ENCODE results near the gene ATP8B4. TPM values are rescaled to one million over a fixed set of nuclear protein-coding genes. Genes with fewer than 3 reads are reported as not detected.

The ATP8B4 gene
- total and polyA plus RNA-seq, 4 donors: 3.6 to 37.1 (median 6.3) TPM

DNA sequence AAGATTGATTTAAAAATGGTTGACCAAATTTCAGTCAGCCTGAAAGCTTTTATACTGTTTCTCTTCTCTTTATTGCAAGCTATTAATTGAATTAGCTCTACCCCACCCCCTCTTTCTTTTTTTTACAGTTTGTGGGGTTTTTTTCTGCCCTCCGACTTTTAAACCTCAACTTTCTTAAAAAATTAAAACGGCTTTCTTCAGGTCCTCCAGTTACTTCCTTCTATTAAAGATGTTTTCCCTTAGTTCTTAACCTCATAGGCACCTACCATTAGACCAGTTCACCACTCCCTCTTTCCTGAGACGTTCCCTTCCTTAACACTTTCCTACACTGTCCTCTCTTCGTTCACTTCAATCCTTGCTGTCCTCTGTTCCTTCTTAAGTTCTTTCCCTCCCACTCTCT lies 52.4 kb downstream of the ATP8B4 start:
- Histone ChIP-seq H3K4me3 (ENCODE audit: low read depth, low read length) (no peak overlapping the region), H3K9me3 (ENCODE audit: control insufficient read depth, insufficient read depth, low read length) (no peaks in the 10 kb centered on the region), H3K36me3 (ENCODE audit: control insufficient read depth, insufficient read depth, low read length) (no peaks in the 10 kb centered on the region), H3K27me3 (ENCODE audit: control insufficient read depth, insufficient read depth, low read length) (no peaks in the 10 kb centered on the region), H3K27ac (ENCODE audit: low read depth, low read length) (no peak overlapping the region), H3K4me1 (ENCODE audit: control insufficient read depth, insufficient read depth, low read length) (no peaks in the 10 kb centered on the region)
- 71% methylated on average over 4 of the region's 4 CpGs for WGBS (ENCODE audit: insufficient coverage)
- DNase-seq (ENCODE audit: low read depth in 4 of 6, low spot score in 6 of 6): no peak

DNA sequence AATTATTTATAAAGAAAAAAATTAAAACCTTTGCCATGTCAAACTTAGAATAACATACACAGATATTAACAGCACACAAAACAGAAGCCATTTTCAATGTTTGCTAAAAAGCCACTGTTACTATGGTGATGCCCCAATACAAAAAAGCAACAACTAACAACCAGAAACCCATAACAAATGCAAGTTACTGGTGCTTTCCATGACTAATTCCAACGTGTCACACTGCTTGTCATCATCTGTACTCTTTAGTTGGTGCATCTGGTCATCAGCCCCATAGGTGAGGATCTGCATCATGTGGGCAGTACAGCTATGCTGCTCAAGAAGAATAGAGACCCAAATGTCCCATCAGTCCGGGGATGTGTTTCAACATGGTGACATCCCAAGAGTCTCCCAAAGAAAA lies 52.8 kb downstream of the ATP8B4 start:
- Histone ChIP-seq H3K36me3 (ENCODE audit: control insufficient read depth, insufficient read depth, low read length) (no peaks in the 10 kb centered on the region), H3K9me3 (ENCODE audit: control insufficient read depth, insufficient read depth, low read length) (no peaks in the 10 kb centered on the region), H3K27ac (ENCODE audit: low read depth, low read length) (no peak overlapping the region), H3K27me3 (ENCODE audit: control insufficient read depth, insufficient read depth, low read length) (no peaks in the 10 kb centered on the region), H3K4me1 (ENCODE audit: control insufficient read depth, insufficient read depth, low read length) (no peaks in the 10 kb centered on the region), H3K4me3 (ENCODE audit: low read depth, low read length) (no peak overlapping the region)
- DNase-seq (ENCODE audit: low read depth in 4 of 6, low spot score in 6 of 6): no peak
- WGBS (ENCODE audit: insufficient coverage): 0% methylated on average over 1 of the region's 2 CpGs

DNA sequence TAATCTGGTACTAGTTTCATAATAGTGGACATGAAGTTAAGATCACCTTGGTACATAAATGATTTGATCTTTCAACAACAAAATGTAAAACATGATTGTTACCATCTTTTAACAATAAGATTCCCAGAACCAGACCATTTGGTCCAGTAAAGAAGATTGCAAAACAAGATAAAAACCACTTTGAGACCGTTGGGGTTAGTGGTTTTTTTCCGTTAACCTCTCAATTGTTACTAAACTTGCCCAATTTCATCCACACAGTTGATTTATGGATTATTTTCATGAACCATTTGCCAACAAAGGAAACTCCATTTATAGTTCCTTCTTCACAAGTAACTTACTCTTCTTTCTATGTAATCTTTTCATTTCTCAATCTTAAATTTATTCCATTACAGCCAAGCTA lies 53.8 kb downstream of the ATP8B4 start:
- no peak overlapping the region for H3K4me3 ChIP-seq (ENCODE audit: low read depth, low read length)
- 100% methylated on average over 1 of the region's 2 CpGs for WGBS (ENCODE audit: insufficient coverage)
- no peak overlapping the region for H3K27ac ChIP-seq (ENCODE audit: low read depth, low read length)
- no peaks in the 10 kb centered on the region for H3K27me3 ChIP-seq (ENCODE audit: control insufficient read depth, insufficient read depth, low read length)
- no peaks in the 10 kb centered on the region for H3K36me3 ChIP-seq (ENCODE audit: control insufficient read depth, insufficient read depth, low read length)
- H3K9me3 ChIP-seq (ENCODE audit: control insufficient read depth, insufficient read depth, low read length): no peaks in the 10 kb centered on the region
- no peaks in the 10 kb centered on the region for H3K4me1 ChIP-seq (ENCODE audit: control insufficient read depth, insufficient read depth, low read length)
- DNase-seq (ENCODE audit: low read depth in 4 of 6, low spot score in 6 of 6): no peak

DNA sequence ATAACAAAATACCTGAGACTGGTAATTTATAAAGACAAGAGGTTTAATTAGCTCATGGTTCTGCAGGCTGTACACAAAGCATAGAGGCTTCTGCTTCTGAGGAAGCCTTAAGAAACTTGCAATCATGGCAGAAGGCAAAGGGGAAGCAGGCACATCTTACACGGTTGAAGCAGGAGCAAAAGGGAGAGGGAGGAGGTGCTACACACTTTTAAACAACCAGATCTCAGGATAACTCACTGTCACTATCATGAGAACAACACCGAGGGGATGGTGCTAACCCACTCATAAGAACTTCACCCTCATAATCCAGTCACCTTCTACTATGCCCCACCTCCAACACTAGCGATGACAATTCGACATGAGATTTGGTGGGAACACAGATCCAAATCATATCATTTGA lies 54.4 kb downstream of the ATP8B4 start:
- H3K36me3 ChIP-seq (ENCODE audit: control insufficient read depth, insufficient read depth, low read length): no peaks in the 10 kb centered on the region

DNA sequence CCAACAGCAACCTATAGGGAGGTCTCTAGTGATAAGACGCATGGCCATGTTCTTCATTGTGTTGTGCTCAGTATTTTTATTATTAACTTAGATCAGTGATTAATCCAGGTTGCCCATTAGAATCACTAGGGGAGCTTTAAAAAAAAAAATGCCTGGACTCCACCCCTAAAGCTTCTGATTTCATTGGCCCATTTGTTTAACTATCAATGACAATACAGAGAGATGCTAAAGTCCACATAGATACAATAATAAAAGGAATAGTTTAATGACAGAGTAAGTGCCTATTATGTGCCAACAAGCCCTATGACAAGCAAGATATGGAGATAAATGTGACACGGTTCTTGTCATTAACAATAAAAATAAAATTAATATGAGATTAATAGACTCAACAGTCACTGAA lies 55.8 kb downstream of the ATP8B4 start:
- Histone ChIP-seq H3K36me3 (ENCODE audit: control insufficient read depth, insufficient read depth, low read length) (no peaks in the 10 kb centered on the region), H3K27ac (ENCODE audit: low read depth, low read length) (no peak overlapping the region)

More for the DNA sequence above, 54.4 kb downstream of the ATP8B4 start:
- Histone ChIP-seq H3K9me3 (ENCODE audit: control insufficient read depth, insufficient read depth, low read length) (no peaks in the 10 kb centered on the region), H3K27ac (ENCODE audit: low read depth, low read length) (no peak overlapping the region), H3K4me3 (ENCODE audit: low read depth, low read length) (no peak overlapping the region), H3K4me1 (ENCODE audit: control insufficient read depth, insufficient read depth, low read length) (no peaks in the 10 kb centered on the region), H3K27me3 (ENCODE audit: control insufficient read depth, insufficient read depth, low read length) (no peaks in the 10 kb centered on the region)
- no peak for DNase-seq (ENCODE audit: low read depth in 4 of 6, low spot score in 6 of 6)
- no CpG with 5 or more reads among the region's 4 CpGs for WGBS (ENCODE audit: insufficient coverage)

DNA sequence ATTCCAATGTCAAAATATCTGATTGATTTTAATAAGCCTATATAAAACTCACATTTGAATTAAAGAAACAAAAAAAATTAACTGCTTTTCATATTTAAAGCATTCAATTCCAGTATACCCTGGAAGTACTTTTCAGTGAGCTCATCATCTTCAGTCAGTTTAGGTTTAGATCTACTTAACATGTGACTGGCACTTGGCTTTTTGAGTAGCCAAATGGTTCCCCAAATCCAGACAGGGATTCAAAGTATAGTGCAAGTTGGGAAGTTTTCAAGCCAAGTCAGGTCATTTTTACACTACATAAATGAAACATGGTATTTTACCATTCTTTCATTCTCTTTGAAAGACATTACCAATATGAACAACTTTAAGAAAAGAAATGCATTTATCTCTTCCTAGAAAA lies 57.5 kb downstream of the ATP8B4 start:
- Histone ChIP-seq H3K9me3 (ENCODE audit: control insufficient read depth, insufficient read depth, low read length) (no peaks in the 10 kb centered on the region), H3K4me3 (ENCODE audit: low read depth, low read length) (no peak overlapping the region), H3K36me3 (ENCODE audit: control insufficient read depth, insufficient read depth, low read length) (no peaks in the 10 kb centered on the region), H3K27me3 (ENCODE audit: control insufficient read depth, insufficient read depth, low read length) (no peaks in the 10 kb centered on the region), H3K4me1 (ENCODE audit: control insufficient read depth, insufficient read depth, low read length) (no peaks in the 10 kb centered on the region), H3K27ac (ENCODE audit: low read depth, low read length) (no peak overlapping the region)
- DNase-seq (ENCODE audit: low read depth in 4 of 6, low spot score in 6 of 6): no peak

More for the DNA sequence above, 55.8 kb downstream of the ATP8B4 start:
- Histone ChIP-seq H3K9me3 (ENCODE audit: control insufficient read depth, insufficient read depth, low read length) (no peaks in the 10 kb centered on the region), H3K4me1 (ENCODE audit: control insufficient read depth, insufficient read depth, low read length) (no peaks in the 10 kb centered on the region), H3K27me3 (ENCODE audit: control insufficient read depth, insufficient read depth, low read length) (no peaks in the 10 kb centered on the region), H3K4me3 (ENCODE audit: low read depth, low read length) (no peak overlapping the region)
- no CpG with 5 or more reads among the region's 2 CpGs for WGBS (ENCODE audit: insufficient coverage)
- no peak for DNase-seq (ENCODE audit: low read depth in 4 of 6, low spot score in 6 of 6)

DNA sequence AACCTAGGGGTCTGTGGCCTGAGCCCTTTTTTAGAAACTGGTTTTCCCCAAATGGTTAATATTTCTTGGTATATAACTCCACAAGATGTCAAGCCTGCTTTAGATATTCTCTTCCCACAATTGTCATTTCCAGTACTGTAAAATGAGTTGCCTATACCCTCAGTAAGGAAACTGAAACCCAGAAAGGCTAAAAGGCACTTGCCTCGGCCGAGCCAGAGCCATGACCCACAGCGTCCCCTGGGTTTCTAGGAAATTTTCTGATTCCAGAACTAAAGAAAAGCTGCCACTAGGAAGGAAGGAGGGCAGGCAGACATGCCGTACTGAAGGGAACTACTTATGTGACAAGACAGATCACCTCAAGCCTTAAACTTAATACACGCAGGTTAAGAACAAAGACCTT lies 59.1 kb downstream of the ATP8B4 start:
- no peak overlapping the region for H3K4me3 ChIP-seq (ENCODE audit: low read depth, low read length)
- H3K4me1 ChIP-seq (ENCODE audit: control insufficient read depth, insufficient read depth, low read length): no peaks in the 10 kb centered on the region
- no peak overlapping the region for H3K27ac ChIP-seq (ENCODE audit: low read depth, low read length)
- 74% methylated on average over 3 of the region's 5 CpGs for WGBS (ENCODE audit: insufficient coverage)
- H3K9me3 ChIP-seq (ENCODE audit: control insufficient read depth, insufficient read depth, low read length): no peaks in the 10 kb centered on the region
- no peaks in the 10 kb centered on the region for H3K36me3 ChIP-seq (ENCODE audit: control insufficient read depth, insufficient read depth, low read length)
- no peak for DNase-seq (ENCODE audit: low read depth in 4 of 6, low spot score in 6 of 6)
- no peaks in the 10 kb centered on the region for H3K27me3 ChIP-seq (ENCODE audit: control insufficient read depth, insufficient read depth, low read length)

DNA sequence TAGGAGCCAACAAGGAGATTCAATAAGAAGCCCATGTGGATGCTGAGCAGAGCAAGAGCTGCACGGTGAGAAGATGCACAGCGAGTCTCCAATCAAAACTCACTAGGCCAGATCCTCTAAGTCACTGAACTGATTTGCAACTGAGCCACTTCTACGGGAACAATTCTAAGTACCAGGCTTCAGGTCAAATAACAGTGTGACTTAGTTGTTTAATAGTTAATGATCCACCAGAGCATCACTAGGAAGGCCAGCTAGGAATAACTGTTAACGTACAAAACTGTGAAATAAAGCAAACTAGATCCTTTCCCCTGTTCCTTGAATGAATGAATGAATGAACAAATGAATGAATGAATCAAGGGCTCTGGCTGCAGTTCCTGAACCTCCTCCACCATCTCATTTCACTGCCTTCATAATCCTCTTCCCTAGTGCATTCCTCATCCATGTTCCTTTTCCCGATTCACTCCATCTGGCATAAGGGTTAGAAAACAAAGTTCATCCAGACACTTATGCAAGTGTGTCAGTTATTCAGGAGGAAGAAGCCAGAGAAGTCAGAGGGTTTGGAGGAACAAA lies 59.7 kb downstream of the ATP8B4 start:
- no peaks in the 10 kb centered on the region for H3K4me1 ChIP-seq (ENCODE audit: control insufficient read depth, insufficient read depth, low read length)
- H3K27ac ChIP-seq (ENCODE audit: low read depth, low read length): no peak overlapping the region
- 89% methylated on average over 2 of the region's 5 CpGs for WGBS (ENCODE audit: insufficient coverage)
- H3K36me3 ChIP-seq (ENCODE audit: control insufficient read depth, insufficient read depth, low read length): no peaks in the 10 kb centered on the region
- no peak for DNase-seq (ENCODE audit: low read depth in 4 of 6, low spot score in 6 of 6)
- H3K27me3 ChIP-seq (ENCODE audit: control insufficient read depth, insufficient read depth, low read length): no peaks in the 10 kb centered on the region
- no peaks in the 10 kb centered on the region for H3K9me3 ChIP-seq (ENCODE audit: control insufficient read depth, insufficient read depth, low read length)
- no peak overlapping the region for H3K4me3 ChIP-seq (ENCODE audit: low read depth, low read length)

DNA sequence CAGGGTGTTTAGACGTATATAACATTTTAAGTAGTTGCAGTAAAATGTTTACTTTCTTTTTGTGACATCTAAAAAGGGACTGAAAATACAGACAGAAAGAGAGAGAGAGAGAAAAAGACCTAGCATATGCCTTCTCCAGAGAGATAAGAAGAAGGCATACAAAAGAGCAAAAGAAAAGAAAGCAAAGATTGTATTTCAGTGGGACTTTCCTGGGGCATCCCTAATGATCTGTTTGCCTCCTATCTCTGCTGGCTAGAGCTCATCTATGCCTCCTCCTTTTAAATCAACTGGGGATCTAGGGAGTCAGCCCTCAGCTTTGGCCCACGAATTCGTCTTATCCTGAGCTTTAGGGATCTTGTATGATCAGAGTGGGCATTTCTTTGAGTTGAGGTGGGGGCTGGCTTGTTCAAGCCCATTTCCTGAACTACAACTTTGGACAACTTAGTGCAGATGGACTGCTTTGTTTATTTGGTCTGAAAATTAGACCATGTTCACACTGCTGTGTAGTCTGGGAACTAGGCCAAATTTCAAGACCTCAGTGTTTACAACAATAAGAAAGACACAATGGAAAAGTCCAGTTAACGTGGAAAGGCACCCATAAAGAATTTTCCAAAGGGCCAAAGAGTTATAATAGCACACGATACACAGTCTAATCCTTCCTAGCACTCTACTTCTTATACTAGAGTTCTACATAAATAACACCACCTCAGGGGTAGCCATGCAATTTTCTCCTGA lies 61.0 kb downstream of the ATP8B4 start:
- H3K27ac ChIP-seq (ENCODE audit: low read depth, low read length): no peak overlapping the region
- no peak overlapping the region for H3K4me3 ChIP-seq (ENCODE audit: low read depth, low read length)
- DNase-seq (ENCODE audit: low read depth in 4 of 6, low spot score in 6 of 6): peak in 2 of 6 donors; percentile 14 to 52
- H3K36me3 ChIP-seq (ENCODE audit: control insufficient read depth, insufficient read depth, low read length): no peaks in the 10 kb centered on the region
- no peaks in the 10 kb centered on the region for H3K27me3 ChIP-seq (ENCODE audit: control insufficient read depth, insufficient read depth, low read length)
- WGBS (ENCODE audit: insufficient coverage): 15% methylated on average over 2 of the region's 5 CpGs
- H3K4me1 ChIP-seq (ENCODE audit: control insufficient read depth, insufficient read depth, low read length): no peaks in the 10 kb centered on the region
- H3K9me3 ChIP-seq (ENCODE audit: control insufficient read depth, insufficient read depth, low read length): no peaks in the 10 kb centered on the region

DNA sequence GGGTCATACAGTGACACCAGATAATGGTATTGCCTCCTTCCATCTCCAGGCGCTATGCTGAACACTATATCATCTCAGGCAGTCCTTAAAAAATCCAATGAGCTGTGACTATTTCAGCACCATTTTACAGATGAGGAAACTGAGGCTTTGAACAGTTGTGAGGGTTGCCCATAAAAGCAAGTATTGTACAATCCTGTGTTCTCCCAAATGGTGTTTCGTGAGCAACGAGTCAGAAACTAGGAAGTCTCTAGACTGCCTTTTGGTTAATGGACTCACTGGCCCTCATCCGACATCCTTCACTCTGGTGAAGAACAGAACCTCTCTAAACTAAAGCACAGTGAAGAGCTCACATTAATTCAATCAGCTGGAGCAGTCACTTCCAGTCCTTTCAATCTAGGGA lies 61.8 kb downstream of the ATP8B4 start:
- 100% methylated on average over 1 of the region's 4 CpGs for WGBS (ENCODE audit: insufficient coverage)
- Histone ChIP-seq H3K27ac (ENCODE audit: low read depth, low read length) (no peak overlapping the region), H3K4me3 (ENCODE audit: low read depth, low read length) (no peak overlapping the region), H3K36me3 (ENCODE audit: control insufficient read depth, insufficient read depth, low read length) (no peaks in the 10 kb centered on the region), H3K27me3 (ENCODE audit: control insufficient read depth, insufficient read depth, low read length) (no peaks in the 10 kb centered on the region), H3K4me1 (ENCODE audit: control insufficient read depth, insufficient read depth, low read length) (no peaks in the 10 kb centered on the region), H3K9me3 (ENCODE audit: control insufficient read depth, insufficient read depth, low read length) (no peaks in the 10 kb centered on the region)
- no peak for DNase-seq (ENCODE audit: low read depth in 4 of 6, low spot score in 6 of 6)

Data from spinal cord (tissue), 10 donors.